Measurements from ENCODE around the gene HBP1.
A peak's percentile ranks its signal among the peaks of the same experiment; 100 is the strongest.
"Not testable (repeated sequence)": the region's sequence is repeated elsewhere in the genome, so short reads cannot be mapped to it uniquely, and the experiment has no call there.

Gene HBP1

DNA sequence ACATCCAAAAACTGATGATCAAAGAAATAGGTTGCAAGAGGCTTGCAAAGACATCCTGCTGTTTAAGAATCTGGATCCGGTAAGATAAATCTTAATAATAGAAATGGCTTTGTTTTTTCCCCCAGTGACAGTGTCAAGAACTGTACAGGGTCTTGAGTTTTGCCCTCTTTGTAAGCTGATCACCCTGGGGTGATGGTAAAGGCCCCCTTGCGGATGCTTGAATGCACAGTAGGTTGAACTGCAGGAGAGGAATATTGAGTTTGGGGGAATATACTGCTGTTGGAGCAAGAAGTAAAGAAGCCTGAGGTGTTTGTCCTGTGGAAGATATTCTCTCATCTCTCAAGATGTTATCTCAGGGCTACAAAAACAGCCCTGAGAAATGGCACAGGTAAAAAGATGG is 40.6 kb upstream of the HBP1 start:
- no peak for DNase-seq (ENCODE audit: low read depth)
- no peak overlapping the region for H3K4me3 ChIP-seq (ENCODE audit: low read depth, low read length)
- TF ChIP-seq, protein P1, sequence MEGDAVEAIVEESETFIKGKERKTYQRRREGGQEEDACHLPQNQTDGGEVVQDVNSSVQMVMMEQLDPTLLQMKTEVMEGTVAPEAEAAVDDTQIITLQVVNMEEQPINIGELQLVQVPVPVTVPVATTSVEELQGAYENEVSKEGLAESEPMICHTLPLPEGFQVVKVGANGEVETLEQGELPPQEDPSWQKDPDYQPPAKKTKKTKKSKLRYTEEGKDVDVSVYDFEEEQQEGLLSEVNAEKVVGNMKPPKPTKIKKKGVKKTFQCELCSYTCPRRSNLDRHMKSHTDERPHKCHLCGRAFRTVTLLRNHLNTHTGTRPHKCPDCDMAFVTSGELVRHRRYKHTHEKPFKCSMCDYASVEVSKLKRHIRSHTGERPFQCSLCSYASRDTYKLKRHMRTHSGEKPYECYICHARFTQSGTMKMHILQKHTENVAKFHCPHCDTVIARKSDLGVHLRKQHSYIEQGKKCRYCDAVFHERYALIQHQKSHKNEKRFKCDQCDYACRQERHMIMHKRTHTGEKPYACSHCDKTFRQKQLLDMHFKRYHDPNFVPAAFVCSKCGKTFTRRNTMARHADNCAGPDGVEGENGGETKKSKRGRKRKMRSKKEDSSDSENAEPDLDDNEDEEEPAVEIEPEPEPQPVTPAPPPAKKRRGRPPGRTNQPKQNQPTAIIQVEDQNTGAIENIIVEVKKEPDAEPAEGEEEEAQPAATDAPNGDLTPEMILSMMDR (IDR thresholded peaks at IDR 0.05; ENCODE audit: low read depth, low read length): no peak
- TF ChIP-seq POLR2A (IDR thresholded peaks at IDR 0.05; ENCODE audit: extremely low read depth, insufficient read length): no peak
- no peak for TF ChIP-seq MAX (IDR thresholded peaks at IDR 0.05; ENCODE audit: low read depth, low read length)
- no peak for TF ChIP-seq MYC (IDR thresholded peaks at IDR 0.05; ENCODE audit: low read depth, low read length)

DNA sequence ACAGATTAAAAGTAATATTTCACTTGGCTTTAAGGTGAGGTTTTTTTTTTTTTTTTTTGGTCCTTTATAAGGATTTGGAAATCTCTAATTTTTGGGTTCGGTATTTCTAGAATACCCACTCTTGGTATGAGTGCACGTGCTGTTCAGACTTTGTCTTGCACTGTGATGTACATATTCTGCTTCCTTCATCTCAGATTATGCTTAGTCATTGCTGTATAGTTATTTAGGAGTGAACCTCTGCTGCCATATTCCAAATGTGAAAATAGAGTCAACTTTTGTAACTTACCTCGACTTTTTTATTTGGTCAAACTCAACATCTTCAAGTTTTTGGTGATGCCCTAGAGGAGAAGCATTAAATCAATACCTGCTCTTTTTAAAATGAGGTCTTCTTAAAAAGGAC is 40.1 kb upstream of the HBP1 start:
- TF ChIP-seq, protein P1 (IDR thresholded peaks at IDR 0.05; ENCODE audit: low read depth, low read length): no peak
- TF ChIP-seq POLR2A (IDR thresholded peaks at IDR 0.05; ENCODE audit: extremely low read depth, insufficient read length): no peak
- TF ChIP-seq MAX (IDR thresholded peaks at IDR 0.05; ENCODE audit: low read depth, low read length): no peak
- TF ChIP-seq MYC (IDR thresholded peaks at IDR 0.05; ENCODE audit: low read depth, low read length): no peak

GRCh38 chr7:107130487-107131220 is 38.1 kb upstream of the HBP1 start:
- TF ChIP-seq POLR2A (IDR thresholded peaks at IDR 0.05; ENCODE audit: extremely low read depth, insufficient read length): no peak
- TF ChIP-seq, protein P1 (IDR thresholded peaks at IDR 0.05; ENCODE audit: low read depth, low read length): peak; percentile 32
- H3K4me3 ChIP-seq (ENCODE audit: low read depth, low read length): no peak overlapping the region
- no peak for DNase-seq (ENCODE audit: low read depth)

More for the DNA sequence above, 40.1 kb upstream of the HBP1 start:
- H3K4me3 ChIP-seq (ENCODE audit: low read depth, low read length): no peak overlapping the region
- DNase-seq (ENCODE audit: low read depth): no peak

GRCh38 chr7:107133396-107133795 is 35.4 kb upstream of the HBP1 start:
- TF ChIP-seq MAX (IDR thresholded peaks at IDR 0.05; ENCODE audit: low read depth, low read length): no peak
- TF ChIP-seq MYC (IDR thresholded peaks at IDR 0.05; ENCODE audit: low read depth, low read length): no peak
- no peak for TF ChIP-seq POLR2A (IDR thresholded peaks at IDR 0.05; ENCODE audit: extremely low read depth, insufficient read length)
- TF ChIP-seq, protein P1 (IDR thresholded peaks at IDR 0.05; ENCODE audit: low read depth, low read length): no peak
- DNase-seq (ENCODE audit: low read depth): no peak
- H3K4me3 ChIP-seq (ENCODE audit: low read depth, low read length): no peak overlapping the region

- no peak for DNase-seq (ENCODE audit: low read depth)
- no peak for TF ChIP-seq MYC (IDR thresholded peaks at IDR 0.05; ENCODE audit: low read depth, low read length)
- TF ChIP-seq MAX (IDR thresholded peaks at IDR 0.05; ENCODE audit: low read depth, low read length): no peak
- TF ChIP-seq, protein P1 (IDR thresholded peaks at IDR 0.05; ENCODE audit: low read depth, low read length): no peak
- TF ChIP-seq POLR2A (IDR thresholded peaks at IDR 0.05; ENCODE audit: extremely low read depth, insufficient read length): no peak
These were observed 29.9 kb upstream of the HBP1 start for GRCh38 chr7:107138696-107139420.

GRCh38 chr7:107143875-107144274 is 24.9 kb upstream of the HBP1 start:
- not testable (repeated sequence) for H3K4me3 ChIP-seq (ENCODE audit: low read depth, low read length); DNase-seq (ENCODE audit: low read depth)

More at GRCh38 chr7:107138696-107139420, 29.9 kb upstream of the HBP1 start:
- no peak overlapping the region for H3K4me3 ChIP-seq (ENCODE audit: low read depth, low read length)

Measured in NB4 (cell line).